Hepatocyte (in vitro differentiated cells): ENCODE measurements around the gene TMEM239. TPM values are rescaled to one million over a fixed set of nuclear protein-coding genes. Genes with fewer than 3 reads are reported as not detected.

Experiments used
- DNase-seq: peaks from one replicate; pipeline ENCODE4 v3.0.0-alpha.2; 2016; ENCODE audit warnings: low spot score
- H2AFZ ChIP-seq: fragments of 200-600 bp; sonication (generic); 2 replicates; pipeline ENCODE4 v1.6.0; 2016; ENCODE audit warnings: antibody characterized with exemption, mild to moderate bottlenecking
- H3K27ac ChIP-seq: fragments of 200-600 bp; sonication (generic); 2 replicates; pipeline ENCODE4 v1.5.1; 2016; ENCODE audit warnings: mild to moderate bottlenecking
- H3K27me3 ChIP-seq: fragments of 200-600 bp; sonication (generic); 2 replicates; pipeline ENCODE4 v1.6.1; 2016
- H3K36me3 ChIP-seq: fragments of 200-600 bp; sonication (generic); replicated peaks from 2 replicates; pipeline ENCODE4 v1.5.1; 2016; ENCODE audit warnings: low read depth; ENCODE audit not compliant: insufficient read depth
- H3K4me1 ChIP-seq: fragments of 200-600 bp; sonication (generic); 2 replicates; pipeline ENCODE4 v1.5.1; 2016; ENCODE audit warnings: mild to moderate bottlenecking, moderate library complexity; ENCODE audit not compliant: insufficient read depth
- H3K4me2 ChIP-seq: fragments of 200-600 bp; sonication (generic); 2 replicates; pipeline ENCODE4 v1.6.0; 2016
- H3K4me3 ChIP-seq: fragments of 200-600 bp; sonication (generic); 2 replicates; pipeline ENCODE4 v1.5.1; 2016; ENCODE audit warnings: mild to moderate bottlenecking
- H3K79me2 ChIP-seq: fragments of 200-600 bp; sonication (generic); 2 replicates; pipeline ENCODE4 v1.6.0; 2017; ENCODE audit warnings: mild to moderate bottlenecking
- H3K9me2 ChIP-seq: fragments of 200-600 bp; sonication (generic); replicated peaks from 2 replicates; pipeline ENCODE4 v1.6.0; 2017; ENCODE audit warnings: mild to moderate bottlenecking; ENCODE audit not compliant: insufficient read depth
- H3K9me3 ChIP-seq: fragments of 200-600 bp; sonication (generic); 2 replicates; pipeline ENCODE4 v1.5.1; 2016; ENCODE audit warnings: low read depth, mild to moderate bottlenecking
- H4K20me1 ChIP-seq: fragments of 200-600 bp; sonication (generic); 2 replicates; pipeline ENCODE4 v1.6.0; 2016; ENCODE audit warnings: mild to moderate bottlenecking; ENCODE audit not compliant: insufficient read depth, poor library complexity, severe bottlenecking
- EZH2 ChIP-seq: fragments of 200-600 bp; sonication (generic); IDR thresholded peaks from 2 replicates; pipeline ENCODE4 v1.6.1; 2016; ENCODE audit warnings: antibody characterized with exemption, mild to moderate bottlenecking, borderline replicate concordance
- EZH2phosphoT487 ChIP-seq: fragments of 200-600 bp; sonication (generic); IDR thresholded peaks from one replicate; pipeline ENCODE4 v1.6.1; 2018; ENCODE audit warnings: antibody characterized with exemption, mild to moderate bottlenecking, low read depth, moderate library complexity; ENCODE audit not compliant: unreplicated experiment, severe bottlenecking
- WGBS: methylation state at CpG from one replicate; pipeline ENCODE4 v1.1.6; 2016; ENCODE audit warnings: low lambda C conversion rate; ENCODE audit errors: missing lambda C conversion rate; 5-methylcytosine and 5-hydroxymethylcytosine counted together
- polyA plus RNA-seq: library from polyadenylated mRNA; unstranded; fragments of >200 nt; fragmentation: Nextera tagmentation; extraction: Ambion mirVana; gene quantifications from 2 replicates; pipeline ENCODE4 v1.2.1, GENCODE V29; 2016
- total RNA-seq: library from RNA; depleted of rRNA; stranded (reverse); fragments of >200 nt; gene quantifications from 2 replicates; pipeline ENCODE4 v1.2.3, GENCODE V29; 2014
- TF ChIP-seq, protein P1 (sequence below): fragments of 200-600 bp; sonication (generic); IDR thresholded peaks from 2 replicates; pipeline ENCODE4 v1.5.1; 2016; ENCODE audit warnings: antibody characterized with exemption, mild to moderate bottlenecking; ENCODE audit not compliant: poor library complexity

The TMEM239 gene
- total and polyA plus RNA-seq, 2 experiments from 2014 or later, result not detected

DNA sequence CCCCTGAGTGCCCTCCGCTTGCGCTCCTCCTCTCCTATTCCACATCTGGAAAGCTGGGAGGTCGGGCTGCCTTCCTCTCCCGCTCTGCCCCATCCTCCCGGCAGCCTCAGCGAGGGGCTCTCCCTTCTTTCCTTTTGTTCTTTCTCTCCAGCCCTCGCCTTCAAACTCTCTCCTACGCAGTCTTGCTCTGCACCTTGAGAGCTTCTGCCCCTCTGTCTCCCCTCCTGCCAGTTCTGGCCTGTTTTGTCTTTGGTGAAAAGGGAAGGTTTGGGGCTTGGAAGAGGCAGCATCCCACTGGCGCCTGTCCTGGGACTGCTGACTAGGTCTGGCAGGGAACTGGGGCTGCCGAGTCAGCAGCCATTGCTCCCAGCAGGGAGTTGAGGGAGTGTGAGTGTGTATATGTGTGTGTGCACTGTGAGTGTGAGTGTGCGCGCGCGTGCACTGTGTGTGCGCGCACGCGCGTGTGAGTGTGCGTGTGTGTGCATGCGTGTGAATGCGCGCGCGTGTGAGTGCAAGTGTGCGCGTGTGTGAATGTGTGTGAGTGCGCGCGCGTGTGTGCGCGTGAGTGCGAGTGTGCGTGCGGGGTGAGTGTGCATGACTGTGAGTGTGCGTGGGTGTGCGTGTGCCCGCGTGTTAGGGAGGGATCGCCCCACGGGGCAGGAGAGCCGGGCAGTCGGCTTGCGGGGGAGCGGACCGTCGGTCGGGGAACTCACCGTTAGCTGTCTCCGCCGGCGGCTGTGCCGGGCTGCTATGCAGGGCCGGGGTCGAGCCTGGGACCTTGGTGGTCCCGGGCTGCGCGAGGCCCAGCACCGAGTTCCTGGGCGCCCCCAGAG lies 16.3 kb upstream of the TMEM239 start:
- H3K4me1 ChIP-seq, result peaks cover 3% of the 10 kb centered on the region
- TF ChIP-seq, protein P1, sequence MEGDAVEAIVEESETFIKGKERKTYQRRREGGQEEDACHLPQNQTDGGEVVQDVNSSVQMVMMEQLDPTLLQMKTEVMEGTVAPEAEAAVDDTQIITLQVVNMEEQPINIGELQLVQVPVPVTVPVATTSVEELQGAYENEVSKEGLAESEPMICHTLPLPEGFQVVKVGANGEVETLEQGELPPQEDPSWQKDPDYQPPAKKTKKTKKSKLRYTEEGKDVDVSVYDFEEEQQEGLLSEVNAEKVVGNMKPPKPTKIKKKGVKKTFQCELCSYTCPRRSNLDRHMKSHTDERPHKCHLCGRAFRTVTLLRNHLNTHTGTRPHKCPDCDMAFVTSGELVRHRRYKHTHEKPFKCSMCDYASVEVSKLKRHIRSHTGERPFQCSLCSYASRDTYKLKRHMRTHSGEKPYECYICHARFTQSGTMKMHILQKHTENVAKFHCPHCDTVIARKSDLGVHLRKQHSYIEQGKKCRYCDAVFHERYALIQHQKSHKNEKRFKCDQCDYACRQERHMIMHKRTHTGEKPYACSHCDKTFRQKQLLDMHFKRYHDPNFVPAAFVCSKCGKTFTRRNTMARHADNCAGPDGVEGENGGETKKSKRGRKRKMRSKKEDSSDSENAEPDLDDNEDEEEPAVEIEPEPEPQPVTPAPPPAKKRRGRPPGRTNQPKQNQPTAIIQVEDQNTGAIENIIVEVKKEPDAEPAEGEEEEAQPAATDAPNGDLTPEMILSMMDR, result no peak
- TF ChIP-seq EZH2phosphoT487 (no peak), EZH2 (no peak)
- H3K9me3 ChIP-seq, result no peaks in the 10 kb centered on the region
- H3K4me3 ChIP-seq, result peak overlapping the region; percentile 55
- DNase-seq, result peak; percentile 28
- peak overlapping the region; percentile 81 for H3K4me2 ChIP-seq
- H3K27ac ChIP-seq, result peak overlapping the region; percentile 89
- H3K9me2 ChIP-seq, result no peaks in the 10 kb centered on the region
- H4K20me1 ChIP-seq, result no peaks in the 10 kb centered on the region
- no peaks in the 10 kb centered on the region for H3K36me3 ChIP-seq
- H3K27me3 ChIP-seq, result peaks cover 52% of the 10 kb centered on the region
- H2AFZ ChIP-seq, result peak overlapping the region; percentile 94
- 7% methylated on average over 30 of the region's 61 CpGs for WGBS
- no peaks in the 10 kb centered on the region for H3K79me2 ChIP-seq

DNA sequence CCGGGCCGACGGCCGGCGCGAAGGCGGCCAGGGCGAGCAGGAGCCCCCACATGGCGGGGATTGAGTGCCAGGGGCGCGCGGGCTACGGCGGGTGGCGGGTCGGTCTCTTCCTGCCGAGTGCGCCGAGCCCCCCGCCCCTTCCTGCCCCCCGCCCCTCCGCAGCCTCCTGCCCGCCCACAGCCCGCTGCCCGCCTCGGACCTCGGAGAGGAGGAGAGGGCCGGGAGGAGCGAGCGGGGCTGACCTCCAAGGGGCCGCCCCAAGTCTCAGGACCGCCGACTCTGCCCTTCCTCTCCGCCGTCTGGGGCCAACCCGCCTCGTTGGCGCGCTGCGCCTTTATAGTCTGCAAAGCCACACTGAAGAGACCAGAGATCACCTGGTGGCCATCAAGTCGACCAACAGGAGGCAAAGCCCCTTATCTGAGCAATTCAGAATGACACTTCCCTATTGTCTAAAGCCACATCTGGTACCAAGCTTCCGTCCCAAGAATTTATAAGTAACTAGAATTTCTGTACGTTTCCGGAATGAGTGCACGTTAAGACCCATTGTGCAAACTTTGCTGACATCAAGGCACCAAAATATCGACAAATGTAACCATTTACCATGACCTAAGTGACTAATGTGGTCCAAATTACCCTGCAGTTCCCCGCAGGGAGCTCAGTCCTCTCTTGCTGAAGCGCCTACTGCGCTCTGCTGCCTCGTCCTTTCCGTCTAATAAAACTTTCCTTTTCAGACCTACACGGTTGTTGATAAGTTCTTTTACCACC lies 15.5 kb upstream of the TMEM239 start, which contains the start of gene CPXM1:
Gene CPXM1, minus strand, starts transcription at position 107 of the 765 bp plus-strand sequence. Its CDS starts 55 bp downstream, at position 52.
- Histone ChIP-seq H3K9me2 (no peaks in the 10 kb centered on the region), H4K20me1 (no peaks in the 10 kb centered on the region), H3K36me3 (no peaks in the 10 kb centered on the region), H3K4me3 (peak within 1 kb of the TSS; percentile 55), H2AFZ (peak within 1 kb of the TSS; percentile 94), H3K27ac (peak within 1 kb of the TSS; percentile 89), H3K4me1 (peaks cover 3% of the 10 kb centered on the region), H3K4me2 (peak within 1 kb of the TSS; percentile 81), H3K79me2 (no peaks in the 10 kb centered on the region), H3K9me3 (no peaks in the 10 kb centered on the region), H3K27me3 (peaks cover 60% of the 10 kb centered on the region)
- DNase-seq, result peak; percentile 55
- 2% methylated on average over 22 of the region's 52 CpGs for WGBS
- TF ChIP-seq EZH2phosphoT487, result no peak
- TF ChIP-seq EZH2, result no peak
- TF ChIP-seq, protein P1, result no peak

DNA sequence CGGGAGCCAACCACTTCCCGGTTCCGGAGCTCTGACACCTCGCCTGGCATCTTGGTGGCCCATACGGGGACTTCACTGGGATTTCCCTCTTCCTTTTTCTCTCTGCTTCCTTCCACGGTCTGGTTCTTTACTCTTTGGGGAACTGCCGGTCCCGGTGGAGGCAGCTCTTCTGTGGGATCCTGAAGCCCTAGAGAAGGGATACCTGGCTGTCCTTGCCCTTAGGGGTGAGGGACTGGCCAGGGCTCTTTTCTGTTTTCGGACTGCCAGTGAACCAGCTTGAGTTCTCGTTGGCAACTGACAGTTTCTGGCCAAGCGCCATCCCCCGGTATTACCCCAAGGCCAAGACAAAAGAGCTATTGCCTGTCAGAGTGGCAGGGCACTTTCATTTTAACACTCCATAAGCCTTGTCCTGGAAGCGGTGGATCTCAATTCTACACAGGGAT lies 14.9 kb upstream of the TMEM239 start:
- Histone ChIP-seq H3K27me3 (peaks cover 66% of the 10 kb centered on the region), H3K4me2 (peak overlapping the region; percentile 81)

More for the DNA sequence above, 14.9 kb upstream of the TMEM239 start:
- no peaks in the 10 kb centered on the region for H3K79me2 ChIP-seq
- peak overlapping the region; percentile 89 for H3K27ac ChIP-seq
- no peak overlapping the region for H3K4me3 ChIP-seq
- peak overlapping the region; percentile 94 for H2AFZ ChIP-seq
- 13% methylated on average over 13 of the region's 13 CpGs for WGBS
- H3K9me3 ChIP-seq, result no peaks in the 10 kb centered on the region
- H3K36me3 ChIP-seq, result no peaks in the 10 kb centered on the region
- no peaks in the 10 kb centered on the region for H4K20me1 ChIP-seq
- H3K9me2 ChIP-seq, result no peaks in the 10 kb centered on the region
- DNase-seq, result no peak
- TF ChIP-seq EZH2 (no peak), EZH2phosphoT487 (no peak)
- TF ChIP-seq, protein P1, result no peak
- peaks cover 3% of the 10 kb centered on the region for H3K4me1 ChIP-seq
